ENCODE measurements around the gene HNRNPA1L2. TPM values are rescaled to one million over a fixed set of nuclear protein-coding genes. Genes with fewer than 3 reads are reported as not detected.
"Not testable (repeated sequence)": the region's sequence is repeated elsewhere in the genome, so short reads cannot be mapped to it uniquely, and the experiment has no call there.

The HNRNPA1L2 gene
- total and polyA plus RNA-seq, 2 of the 8 experiments (the other 6 are each of a cell fraction or from before 2014, with no cell fraction given): 3.7 to 8.9 TPM

DNA sequence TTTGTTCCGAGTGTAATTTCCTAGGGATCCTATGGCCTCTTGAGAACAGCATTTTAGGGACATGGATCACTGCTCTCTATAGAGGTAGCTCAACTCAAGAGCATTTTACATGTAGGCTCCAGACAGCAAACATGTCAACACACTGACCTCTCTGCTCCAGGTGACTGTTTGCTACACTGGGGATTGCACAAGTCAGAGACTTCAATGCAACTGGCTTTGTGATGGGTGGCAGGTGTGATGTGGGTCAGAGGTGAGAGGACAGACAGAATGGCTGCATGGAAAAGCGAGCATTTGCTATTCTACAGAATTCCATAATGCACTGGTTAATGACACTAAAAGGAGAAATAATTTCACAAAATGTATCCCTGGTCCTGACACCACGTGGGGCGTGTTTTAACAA, 38.9 kb upstream of the HNRNPA1L2 start:
- H2BK20ac ChIP-seq (ENCODE audit: low read length); H2BK12ac ChIP-seq (ENCODE audit: low read depth, low read length); H3K9me3 ChIP-seq (ENCODE audit: insufficient read depth in 2 of 2, low read depth in 1 of 2, low read length in 1 of 2); H3K27ac ChIP-seq (ENCODE audit: low read depth, low read length); H4K8ac ChIP-seq (ENCODE audit: extremely low read depth, insufficient read depth, low read length); H3K4me1 ChIP-seq (replicated peaks in 1 of 4; ENCODE audit: control insufficient read depth in 3 of 4, insufficient read depth in 4 of 4, low read length in 3 of 4); H3K4ac ChIP-seq (replicated peaks; ENCODE audit: insufficient read length, low read depth, low read length); H2BK120ac ChIP-seq (replicated peaks; ENCODE audit: low read depth, low read length); H3K23me2 ChIP-seq (ENCODE audit: low read depth, low read length); H3K14ac ChIP-seq (ENCODE audit: insufficient read length); H3K79me2 ChIP-seq (ENCODE audit: control insufficient read depth in 1 of 2, insufficient read depth in 2 of 2, low read length in 2 of 2); H4K20me1 ChIP-seq (replicated peaks in 1 of 2; ENCODE audit: control insufficient read depth in 1 of 2, insufficient read depth in 2 of 2, low read length in 2 of 2); H3K23ac ChIP-seq (ENCODE audit: insufficient read length); DNase-seq (ENCODE audit: low read depth in 1 of 2, low spot score in 2 of 2); H3K9ac ChIP-seq (replicated peaks in 1 of 4; ENCODE audit: extremely low read depth in 1 of 4, low read depth in 3 of 4, low read length in 3 of 4); H2AK5ac ChIP-seq (ENCODE audit: low read depth, low read length); H3K18ac ChIP-seq (ENCODE audit: extremely low read depth, low read length); FAIRE-seq; H3K36me3 ChIP-seq (ENCODE audit: control insufficient read depth in 2 of 4, insufficient read depth in 4 of 4, low read length in 3 of 4); H2BK5ac ChIP-seq (ENCODE audit: low read depth, low read length); H4K91ac ChIP-seq (replicated peaks; ENCODE audit: insufficient read length, low read length); H4K5ac ChIP-seq (ENCODE audit: insufficient read length, low read depth, low read length); H2AFZ ChIP-seq (ENCODE audit: low read length); H2BK15ac ChIP-seq (ENCODE audit: low read length); POLR2A ChIA-PET (ENCODE audit: partially characterized antibody); H3K4me3 ChIP-seq (ENCODE audit: extremely low read depth in 1 of 4, insufficient read depth in 2 of 4, low read depth in 3 of 4, low read length in 4 of 4); H3K79me1 ChIP-seq (ENCODE audit: low read depth, low read length); H3K4me2 ChIP-seq (ENCODE audit: insufficient read depth in 1 of 2, low read depth in 2 of 2, low read length in 2 of 2); H3K56ac ChIP-seq (replicated peaks; ENCODE audit: insufficient read length, low read depth, low read length): not testable (repeated sequence)
- peaks cover 0 to 18% (median 6%) of the 10 kb centered on the region in 4 experiments; a peak in 4 of 7 replicates for H3K27me3 ChIP-seq (replicated peaks in 1 of 4; ENCODE audit: control insufficient read depth in 3 of 4, extremely low read depth in 1 of 4, insufficient read depth in 3 of 4, low read length in 3 of 4)
- WGBS, 2 experiments (ENCODE audit: extremely low coverage in 1 of 2, insufficient coverage in 1 of 2, insufficient read length in 1 of 2, insufficient replicate concordance in 2 of 2, low coverage in 1 of 2, low lambda C conversion rate in 2 of 2, missing lambda C conversion rate in 1 of 2): 88% methylated on average over 3 of the region's 4 CpGs; no CpG with 5 or more reads in 1 of the 2 experiments
- CTCF ChIA-PET (ENCODE audit: partially characterized antibody): interaction anchor here (0.7 to 1.1 kb wide), 2 partner anchors 206 to 603 kb away, joined by 3 to 4 read pairs; no protein-coding TSS in a partner anchor

DNA sequence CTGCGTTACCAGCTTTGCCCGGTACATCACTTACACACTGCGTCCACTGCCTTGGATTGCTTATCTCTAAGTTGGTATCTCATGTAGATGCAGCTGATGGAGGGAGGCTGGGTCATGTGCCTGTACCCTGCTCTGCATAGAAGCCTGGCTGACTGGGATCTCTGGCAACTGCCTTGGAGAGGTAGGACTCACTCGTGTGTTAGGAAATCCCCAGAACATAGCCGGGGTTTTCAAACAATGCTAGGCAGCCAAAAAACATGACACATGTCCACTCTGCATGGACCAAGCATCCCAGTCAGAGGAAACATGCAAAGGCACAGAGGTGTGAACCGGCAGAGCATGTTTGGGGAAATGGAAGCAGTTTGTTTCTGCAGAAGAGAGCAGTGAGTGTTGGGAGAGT, 36.1 kb upstream of the HNRNPA1L2 start:
- H3K36me3 ChIP-seq (ENCODE audit: control insufficient read depth in 2 of 4, insufficient read depth in 4 of 4, low read length in 3 of 4); H3K14ac ChIP-seq (ENCODE audit: insufficient read length); H3K9ac ChIP-seq (replicated peaks in 1 of 4; ENCODE audit: extremely low read depth in 1 of 4, low read depth in 3 of 4, low read length in 3 of 4); DNase-seq (ENCODE audit: low read depth in 1 of 2, low spot score in 2 of 2); H3K4ac ChIP-seq (replicated peaks; ENCODE audit: insufficient read length, low read depth, low read length); H3K79me1 ChIP-seq (ENCODE audit: low read depth, low read length); H2BK20ac ChIP-seq (ENCODE audit: low read length); H3K27ac ChIP-seq (ENCODE audit: low read depth, low read length); H3K4me1 ChIP-seq (replicated peaks in 1 of 4; ENCODE audit: control insufficient read depth in 3 of 4, insufficient read depth in 4 of 4, low read length in 3 of 4); FAIRE-seq; H3K23me2 ChIP-seq (ENCODE audit: low read depth, low read length); H4K20me1 ChIP-seq (replicated peaks in 1 of 2; ENCODE audit: control insufficient read depth in 1 of 2, insufficient read depth in 2 of 2, low read length in 2 of 2); H2AFZ ChIP-seq (ENCODE audit: low read length); H2AK5ac ChIP-seq (ENCODE audit: low read depth, low read length); H3K4me2 ChIP-seq (ENCODE audit: insufficient read depth in 1 of 2, low read depth in 2 of 2, low read length in 2 of 2); H3K27me3 ChIP-seq (replicated peaks in 1 of 4; ENCODE audit: control insufficient read depth in 3 of 4, extremely low read depth in 1 of 4, insufficient read depth in 3 of 4, low read length in 3 of 4); H3K23ac ChIP-seq (ENCODE audit: insufficient read length); H3K56ac ChIP-seq (replicated peaks; ENCODE audit: insufficient read length, low read depth, low read length); H3K4me3 ChIP-seq (ENCODE audit: extremely low read depth in 1 of 4, insufficient read depth in 2 of 4, low read depth in 3 of 4, low read length in 4 of 4); H3K9me3 ChIP-seq (ENCODE audit: insufficient read depth in 2 of 2, low read depth in 1 of 2, low read length in 1 of 2); H4K5ac ChIP-seq (ENCODE audit: insufficient read length, low read depth, low read length); H3K79me2 ChIP-seq (ENCODE audit: control insufficient read depth in 1 of 2, insufficient read depth in 2 of 2, low read length in 2 of 2); H2BK12ac ChIP-seq (ENCODE audit: low read depth, low read length); H4K8ac ChIP-seq (ENCODE audit: extremely low read depth, insufficient read depth, low read length); H4K91ac ChIP-seq (replicated peaks; ENCODE audit: insufficient read length, low read length); H2BK120ac ChIP-seq (replicated peaks; ENCODE audit: low read depth, low read length); H2BK15ac ChIP-seq (ENCODE audit: low read length); H2BK5ac ChIP-seq (ENCODE audit: low read depth, low read length); H3K18ac ChIP-seq (ENCODE audit: extremely low read depth, low read length): not testable (repeated sequence)
- ChIA-PET POLR2A (ENCODE audit: partially characterized antibody) (interaction anchor here (2.4 kb wide), 1 partner anchor 11 kb away, joined by 7 read pairs; no protein-coding TSS in a partner anchor), CTCF (ENCODE audit: partially characterized antibody) (interaction anchor here (0.9 kb wide), 1 partner anchor 242 kb away, joined by 3 read pairs; no protein-coding TSS in a partner anchor)
- WGBS, 2 experiments (ENCODE audit: extremely low coverage in 1 of 2, insufficient coverage in 1 of 2, insufficient read length in 1 of 2, insufficient replicate concordance in 2 of 2, low coverage in 1 of 2, low lambda C conversion rate in 2 of 2, missing lambda C conversion rate in 1 of 2): 94% methylated on average over 6 of the region's 6 CpGs; no CpG with 5 or more reads in 1 of the 2 experiments

Measured in H1 (cell line).